Esophagus muscularis mucosa (tissue), 3 donors: ENCODE data around the gene PDZK1IP1.

Experiments
- CTCF ChIP-seq, 3 experiments: fragments of 200-600 bp in 2 of 3; fragments of 450-650 bp in 1 of 3; sonication (generic) in 2 of 3; IDR thresholded peaks; one replicate each; pipeline ENCODE4 v1.5.1; 2017 to 2019; ENCODE audit warnings: antibody characterized with exemption in 3 of 3, mild to moderate bottlenecking in 2 of 3, moderate library complexity in 1 of 3
- POLR2A ChIP-seq: fragments of 450-650 bp; IDR thresholded peaks from one replicate; pipeline ENCODE4 v1.6.1; 2017; ENCODE audit warnings: antibody characterized with exemption, moderate library complexity, mild to moderate bottlenecking, low read depth
- POLR2AphosphoS5 ChIP-seq, 2 donors: sonication (generic); formaldehyde crosslinking; IDR thresholded peaks; one replicate each; pipeline ENCODE4 v1.6.1; 2017; ENCODE audit warnings: antibody characterized with exemption in 2 of 2

GRCh38 chr1:47188791-47189785 lies 748 bp downstream of the PDZK1IP1 start:
- no peak for TF ChIP-seq CTCF (IDR thresholded peaks at IDR 0.05)
- TF ChIP-seq POLR2AphosphoS5 (IDR thresholded peaks at IDR 0.05): no peak
- TF ChIP-seq POLR2A: no peak
